Measurements from ENCODE around the gene SH2D6.

DNA sequence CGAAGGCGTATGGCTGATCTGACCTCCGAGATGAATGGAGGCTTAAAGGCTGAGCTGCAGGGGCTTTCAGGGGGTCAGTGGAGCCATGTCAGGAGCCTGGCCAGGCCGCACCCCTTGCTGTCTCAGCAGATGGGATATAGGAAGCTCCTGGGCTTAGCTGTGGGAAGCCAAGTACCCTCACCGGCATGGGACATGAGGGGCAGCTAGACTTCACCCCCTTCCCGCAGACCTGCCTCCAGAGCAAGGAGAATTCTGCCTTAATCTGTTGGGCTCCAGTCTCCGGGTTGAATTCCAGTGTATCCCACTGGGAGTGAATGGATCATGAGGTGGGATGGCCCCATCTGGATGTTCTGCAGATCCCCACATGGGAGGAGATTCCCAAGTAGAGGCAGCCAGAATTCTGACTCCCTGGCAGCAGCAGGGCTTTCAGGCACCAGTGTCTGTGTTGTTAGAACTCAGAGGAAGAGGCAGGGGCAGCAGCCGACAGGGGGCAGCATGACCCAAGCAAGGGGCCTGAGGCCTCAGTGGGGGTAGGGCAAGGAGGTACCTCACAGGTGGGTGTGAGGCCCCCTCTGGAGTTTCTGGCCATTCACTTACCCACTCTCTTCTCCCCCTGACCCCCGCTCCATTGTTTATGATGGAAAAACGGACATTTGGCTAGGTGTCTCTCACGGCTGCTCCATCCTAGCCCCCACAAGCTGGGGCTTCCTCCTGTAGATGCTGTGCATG, 27.4 kb upstream of the SH2D6 start:
- TF ChIP-seq, protein P1, sequence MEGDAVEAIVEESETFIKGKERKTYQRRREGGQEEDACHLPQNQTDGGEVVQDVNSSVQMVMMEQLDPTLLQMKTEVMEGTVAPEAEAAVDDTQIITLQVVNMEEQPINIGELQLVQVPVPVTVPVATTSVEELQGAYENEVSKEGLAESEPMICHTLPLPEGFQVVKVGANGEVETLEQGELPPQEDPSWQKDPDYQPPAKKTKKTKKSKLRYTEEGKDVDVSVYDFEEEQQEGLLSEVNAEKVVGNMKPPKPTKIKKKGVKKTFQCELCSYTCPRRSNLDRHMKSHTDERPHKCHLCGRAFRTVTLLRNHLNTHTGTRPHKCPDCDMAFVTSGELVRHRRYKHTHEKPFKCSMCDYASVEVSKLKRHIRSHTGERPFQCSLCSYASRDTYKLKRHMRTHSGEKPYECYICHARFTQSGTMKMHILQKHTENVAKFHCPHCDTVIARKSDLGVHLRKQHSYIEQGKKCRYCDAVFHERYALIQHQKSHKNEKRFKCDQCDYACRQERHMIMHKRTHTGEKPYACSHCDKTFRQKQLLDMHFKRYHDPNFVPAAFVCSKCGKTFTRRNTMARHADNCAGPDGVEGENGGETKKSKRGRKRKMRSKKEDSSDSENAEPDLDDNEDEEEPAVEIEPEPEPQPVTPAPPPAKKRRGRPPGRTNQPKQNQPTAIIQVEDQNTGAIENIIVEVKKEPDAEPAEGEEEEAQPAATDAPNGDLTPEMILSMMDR (tag by site-specific recombination; IDR thresholded peaks at IDR 0.05) = peak; percentile 66
- TF ChIP-seq ZBTB21 (tag by site-specific recombination; IDR thresholded peaks at IDR 0.05) (no peak), REPIN1 (tag by site-specific recombination; IDR thresholded peaks at IDR 0.05; ENCODE audit: low read depth) (no peak), ZNF561 (tag by site-specific recombination; IDR thresholded peaks at IDR 0.05; ENCODE audit: borderline replicate concordance) (no peak), ZNF416 (tag by site-specific recombination; IDR thresholded peaks at IDR 0.05) (no peak), ZNF423 (tag by site-specific recombination; IDR thresholded peaks at IDR 0.05) (no peak)
- TF ChIP-seq, protein P2, sequence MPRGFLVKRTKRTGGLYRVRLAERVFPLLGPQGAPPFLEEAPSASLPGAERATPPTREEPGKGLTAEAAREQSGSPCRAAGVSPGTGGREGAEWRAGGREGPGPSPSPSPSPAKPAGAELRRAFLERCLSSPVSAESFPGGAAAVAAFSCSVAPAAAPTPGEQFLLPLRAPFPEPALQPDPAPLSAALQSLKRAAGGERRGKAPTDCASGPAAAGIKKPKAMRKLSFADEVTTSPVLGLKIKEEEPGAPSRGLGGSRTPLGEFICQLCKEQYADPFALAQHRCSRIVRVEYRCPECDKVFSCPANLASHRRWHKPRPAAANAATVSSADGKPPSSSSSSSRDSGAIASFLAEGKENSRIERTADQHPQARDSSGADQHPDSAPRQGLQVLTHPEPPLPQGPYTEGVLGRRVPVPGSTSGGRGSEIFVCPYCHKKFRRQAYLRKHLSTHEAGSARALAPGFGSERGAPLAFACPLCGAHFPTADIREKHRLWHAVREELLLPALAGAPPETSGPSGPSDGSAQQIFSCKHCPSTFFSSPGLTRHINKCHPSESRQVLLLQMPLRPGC (tag by site-specific recombination; IDR thresholded peaks at IDR 0.05) = no peak

All from HEK293 (cell line).